GM19099 (cell line): ENCODE measurements around the gene DCLK3.

ENCODE experiments used
- POLR2A ChIP-seq: IDR thresholded peaks from 3 replicates; pipeline ENCODE4 v1.6.1; 2011; ENCODE audit warnings: low read depth; ENCODE audit not compliant: insufficient read length; ENCODE audit errors: extremely low read depth

Gene DCLK3

GRCh38 chr3:36678216-36679013 is 85.9 kb downstream of the DCLK3 start:
- no peak for TF ChIP-seq POLR2A

- no peak for TF ChIP-seq POLR2A
Measured at GRCh38 chr3:36677331-36678007, 86.9 kb downstream of the DCLK3 start.

GRCh38 chr3:36674816-36675215 is 89.5 kb downstream of the DCLK3 start:
- TF ChIP-seq POLR2A = no peak

- TF ChIP-seq POLR2A = no peak
Measured at GRCh38 chr3:36669764-36670163, 94.6 kb downstream of the DCLK3 start.

- TF ChIP-seq POLR2A = no peak
Measured at GRCh38 chr3:36666166-36666565, 98.2 kb downstream of the DCLK3 start.

GRCh38 chr3:36663666-36664291 is 100.6 kb downstream of the DCLK3 start:
- no peak for TF ChIP-seq POLR2A

GRCh38 chr3:36662626-36663025 is 101.7 kb downstream of the DCLK3 start:
- TF ChIP-seq POLR2A = no peak
